Measurements from ENCODE around the gene APOD. TPM values are rescaled to one million over a fixed set of nuclear protein-coding genes. Genes with fewer than 3 reads are reported as not detected.

Gene APOD
- total RNA-seq, 1 donor from 2014 or later: 1.3 TPM

- no peak overlapping the region for H3K4me3 Mint-ChIP-seq (ENCODE audit: low read depth)
- intact Hi-C loops (cut with micrococcal nuclease): no loop called here
- no peaks in the 10 kb centered on the region for H3K9me3 Mint-ChIP-seq
- H3K36me3 Mint-ChIP-seq (ENCODE audit: low read depth): no peaks in the 10 kb centered on the region
- H3K27ac Mint-ChIP-seq: no peak overlapping the region
- peaks cover 51% of the 10 kb centered on the region for H3K4me1 Mint-ChIP-seq (ENCODE audit: low read depth)
- no peaks in the 10 kb centered on the region for H3K27me3 Mint-ChIP-seq (ENCODE audit: low read depth)
- DNase-seq (ENCODE audit: low spot score): no peak
These were observed 30.5 kb downstream of the APOD start for GRCh38 chr3:195553268-195553667.

GRCh38 chr3:195551381-195551978, 32.3 kb downstream of the APOD start:
- DNase-seq (ENCODE audit: low spot score): no peak
- Mint-ChIP-seq H3K9me3 (no peaks in the 10 kb centered on the region), H3K36me3 (ENCODE audit: low read depth) (no peaks in the 10 kb centered on the region), H3K27me3 (ENCODE audit: low read depth) (no peaks in the 10 kb centered on the region), H3K27ac (peak overlapping the region; percentile 90), H3K4me1 (ENCODE audit: low read depth) (peaks cover 65% of the 10 kb centered on the region), H3K4me3 (ENCODE audit: low read depth) (peak overlapping the region; percentile 24)
- intact Hi-C loops (cut with micrococcal nuclease): no loop called here

- Mint-ChIP-seq H3K27me3 (ENCODE audit: low read depth) (no peaks in the 10 kb centered on the region), H3K36me3 (ENCODE audit: low read depth) (no peaks in the 10 kb centered on the region), H3K4me1 (ENCODE audit: low read depth) (peaks cover 67% of the 10 kb centered on the region), H3K27ac (peak overlapping the region; percentile 90), H3K4me3 (ENCODE audit: low read depth) (peak overlapping the region; percentile 66), H3K9me3 (no peaks in the 10 kb centered on the region)
- no peak for DNase-seq (ENCODE audit: low spot score)
- intact Hi-C loops (cut with micrococcal nuclease): no loop called here
These were observed 33.0 kb downstream of the APOD start for GRCh38 chr3:195550723-195551122.

GRCh38 chr3:195549931-195550519, 33.7 kb downstream of the APOD start:
- Mint-ChIP-seq H3K27me3 (ENCODE audit: low read depth) (no peaks in the 10 kb centered on the region), H3K9me3 (no peaks in the 10 kb centered on the region), H3K27ac (peak overlapping the region; percentile 90), H3K36me3 (ENCODE audit: low read depth) (no peaks in the 10 kb centered on the region), H3K4me1 (ENCODE audit: low read depth) (peaks cover 66% of the 10 kb centered on the region), H3K4me3 (ENCODE audit: low read depth) (peak overlapping the region; percentile 57)
- DNase-seq (ENCODE audit: low spot score): peak; percentile 66
- intact Hi-C loops (cut with micrococcal nuclease): no loop called here

GRCh38 chr3:195548987-195549386, 34.8 kb downstream of the APOD start:
- Mint-ChIP-seq H3K4me3 (ENCODE audit: low read depth) (no peak overlapping the region), H3K36me3 (ENCODE audit: low read depth) (no peaks in the 10 kb centered on the region), H3K27ac (no peak overlapping the region), H3K27me3 (ENCODE audit: low read depth) (no peaks in the 10 kb centered on the region), H3K9me3 (no peaks in the 10 kb centered on the region), H3K4me1 (ENCODE audit: low read depth) (peaks cover 71% of the 10 kb centered on the region)
- no peak for DNase-seq (ENCODE audit: low spot score)
- intact Hi-C loops (cut with micrococcal nuclease): no loop called here

- DNase-seq (ENCODE audit: low spot score): no peak
- Mint-ChIP-seq H3K4me1 (ENCODE audit: low read depth) (peaks cover 75% of the 10 kb centered on the region), H3K27ac (peak overlapping the region; percentile 26), H3K9me3 (no peaks in the 10 kb centered on the region), H3K36me3 (ENCODE audit: low read depth) (no peaks in the 10 kb centered on the region), H3K4me3 (ENCODE audit: low read depth) (peak overlapping the region; percentile 7), H3K27me3 (ENCODE audit: low read depth) (no peaks in the 10 kb centered on the region)
- intact Hi-C loops (cut with micrococcal nuclease): no loop called here
These were observed 35.2 kb downstream of the APOD start for GRCh38 chr3:195548501-195548900.

GRCh38 chr3:195548006-195548405, 35.7 kb downstream of the APOD start:
- DNase-seq (ENCODE audit: low spot score): no peak
- no peaks in the 10 kb centered on the region for H3K9me3 Mint-ChIP-seq
- H3K27ac Mint-ChIP-seq: peak overlapping the region; percentile 26
- H3K27me3 Mint-ChIP-seq (ENCODE audit: low read depth): no peaks in the 10 kb centered on the region
- H3K36me3 Mint-ChIP-seq (ENCODE audit: low read depth): no peaks in the 10 kb centered on the region
- intact Hi-C loops (cut with micrococcal nuclease): no loop called here
- H3K4me3 Mint-ChIP-seq (ENCODE audit: low read depth): no peak overlapping the region
- H3K4me1 Mint-ChIP-seq (ENCODE audit: low read depth): peaks cover 73% of the 10 kb centered on the region

GRCh38 chr3:195546130-195546560, 37.6 kb downstream of the APOD start:
- Mint-ChIP-seq H3K9me3 (no peaks in the 10 kb centered on the region), H3K4me1 (ENCODE audit: low read depth) (peaks cover 65% of the 10 kb centered on the region), H3K4me3 (ENCODE audit: low read depth) (peak overlapping the region; percentile 69), H3K27me3 (ENCODE audit: low read depth) (no peaks in the 10 kb centered on the region), H3K36me3 (ENCODE audit: low read depth) (peaks cover 10% of the 10 kb centered on the region), H3K27ac (peak overlapping the region; percentile 87)
- intact Hi-C loops (cut with micrococcal nuclease): no loop called here
- no peak for DNase-seq (ENCODE audit: low spot score)

- intact Hi-C loops (cut with micrococcal nuclease): loop anchor here (5.0 kb wide), 4 partner anchors 102 to 1057 kb away; partner anchors contain the start of genes ACAP2, ATP13A3, TNK2 and XXYLT1
- peaks cover 25% of the 10 kb centered on the region for H3K36me3 Mint-ChIP-seq (ENCODE audit: low read depth)
- H3K9me3 Mint-ChIP-seq: no peaks in the 10 kb centered on the region
- peak overlapping the region; percentile 88 for H3K4me3 Mint-ChIP-seq (ENCODE audit: low read depth)
- peaks cover 67% of the 10 kb centered on the region for H3K4me1 Mint-ChIP-seq (ENCODE audit: low read depth)
- no peak for DNase-seq (ENCODE audit: low spot score)
- no peak overlapping the region for H3K27ac Mint-ChIP-seq
- H3K27me3 Mint-ChIP-seq (ENCODE audit: low read depth): no peaks in the 10 kb centered on the region
These were observed 39.1 kb downstream of the APOD start for GRCh38 chr3:195544634-195545033.

- Mint-ChIP-seq H3K9me3 (no peaks in the 10 kb centered on the region), H3K27ac (peak overlapping the region; percentile 72), H3K36me3 (ENCODE audit: low read depth) (peaks cover 29% of the 10 kb centered on the region), H3K4me1 (ENCODE audit: low read depth) (peaks cover 72% of the 10 kb centered on the region), H3K27me3 (ENCODE audit: low read depth) (no peaks in the 10 kb centered on the region), H3K4me3 (ENCODE audit: low read depth) (peak overlapping the region; percentile 88)
- no peak for DNase-seq (ENCODE audit: low spot score)
- intact Hi-C loops (cut with micrococcal nuclease): loop anchor here (5.0 kb wide), 4 partner anchors 102 to 1057 kb away; partner anchors contain the start of genes ACAP2, ATP13A3, TNK2 and XXYLT1
These were observed 39.6 kb downstream of the APOD start for GRCh38 chr3:195544230-195544536.

GRCh38 chr3:195543500-195544229, 40.1 kb downstream of the APOD start:
- H3K9me3 Mint-ChIP-seq: no peaks in the 10 kb centered on the region
- H3K4me3 Mint-ChIP-seq (ENCODE audit: low read depth): peak overlapping the region; percentile 88
- peaks cover 32% of the 10 kb centered on the region for H3K36me3 Mint-ChIP-seq (ENCODE audit: low read depth)
- no peaks in the 10 kb centered on the region for H3K27me3 Mint-ChIP-seq (ENCODE audit: low read depth)
- peaks cover 73% of the 10 kb centered on the region for H3K4me1 Mint-ChIP-seq (ENCODE audit: low read depth)
- intact Hi-C loops (cut with micrococcal nuclease): loop anchor here (5.0 kb wide), 4 partner anchors 101 to 1056 kb away; partner anchors contain the start of genes ACAP2, ATP13A3, TNK2 and XXYLT1
- peak overlapping the region; percentile 72 for H3K27ac Mint-ChIP-seq
- no peak for DNase-seq (ENCODE audit: low spot score)

GRCh38 chr3:195542698-195543499, 40.8 kb downstream of the APOD start, which contains the start of gene PPP1R2:
Gene PPP1R2 (minus strand): TSS chr3:195543325. CDS start chr3:195543025, 300 bp downstream.
- peaks cover 32% of the 10 kb centered on the region for H3K36me3 Mint-ChIP-seq (ENCODE audit: low read depth)
- intact Hi-C loops (cut with micrococcal nuclease): loop anchor here (5.0 kb wide), 4 partner anchors 101 to 1056 kb away; partner anchors contain the start of genes ACAP2, ATP13A3, TNK2 and XXYLT1

More at GRCh38 chr3:195542698-195543499, 40.8 kb downstream of the APOD start, which contains the start of gene PPP1R2:
- H3K27me3 Mint-ChIP-seq (ENCODE audit: low read depth): no peaks in the 10 kb centered on the region
- H3K4me1 Mint-ChIP-seq (ENCODE audit: low read depth): peaks cover 72% of the 10 kb centered on the region
- no peaks in the 10 kb centered on the region for H3K9me3 Mint-ChIP-seq
- DNase-seq (ENCODE audit: low spot score): peak; percentile 88
- H3K27ac Mint-ChIP-seq: peak within 1 kb of the TSS; percentile 82
- H3K4me3 Mint-ChIP-seq (ENCODE audit: low read depth): peak within 1 kb of the TSS; percentile 88

Data from activated T-helper 2 cell treated with anti-CD3 and anti-CD28 coated beads, Interferon-gamma antibody, Interleukin-2, Interleukin-4, amounts not matched to agents 10 μg/mL and 5 μg/mL and 100 μg/mL, durations not matched to agents 14 hours and 24 hours and 36 hours (primary cell).